Stomach (tissue), 4 donors: ENCODE results near the gene NAIF1.

Experiments
- CTCF ChIP-seq, 7 experiments: fragments of 450-650 bp in 4 of 7; fragments of 200-600 bp in 3 of 7; sonication (generic) in 3 of 7; IDR thresholded peaks; one replicate each; pipeline ENCODE4 v1.5.1; 2016 to 2019; ENCODE audit warnings: antibody characterized with exemption in 7 of 7, control low read depth in 2 of 7, mild to moderate bottlenecking in 1 of 7
- EP300 ChIP-seq: sonication (generic); formaldehyde crosslinking; IDR thresholded peaks from one replicate; pipeline ENCODE4 v1.6.1; 2017; ENCODE audit warnings: antibody characterized with exemption
- POLR2A ChIP-seq, 4 donors: fragments of 450-650 bp; IDR thresholded peaks; one replicate each; pipeline ENCODE4 v1.6.1; 2016; ENCODE audit warnings: antibody characterized with exemption in 4 of 4, control low read depth in 2 of 4, mild to moderate bottlenecking in 1 of 4, moderate library complexity in 1 of 4

GRCh38 chr9:128094166-128094949 is 27.2 kb upstream of the NAIF1 start:
- TF ChIP-seq CTCF (IDR thresholded peaks at IDR 0.05), result no peak
- TF ChIP-seq POLR2A (IDR thresholded peaks at IDR 0.05), result peak in 1 of 4 donors; percentile 26
- TF ChIP-seq EP300, result no peak
